Kidney (tissue), 14 donors: ENCODE data around the gene KRT73. TPM values are rescaled to one million over a fixed set of nuclear protein-coding genes. Genes with fewer than 3 reads are reported as not detected.

Source experiments
- DNase-seq, 5 donors: peaks; one replicate each; pipeline ENCODE4 v3.0.0-alpha.2; 2013 to 2020
- FAIRE-seq: peaks from 2 replicates; lab custom pipeline; 2012; peaks lifted over from hg19 to GRCh38; lab: Jason Lieb, UNC
- H3K27ac ChIP-seq, 2 donors: one replicate each; pipeline ENCODE4 v1.7.0; 2013; ENCODE audit warnings: low read depth in 2 of 2, low read length in 2 of 2, inconsistent platforms in 1 of 2
- H3K27me3 ChIP-seq: one replicate; pipeline ENCODE4 v1.7.1; 2013; ENCODE audit warnings: low read length, inconsistent platforms; ENCODE audit not compliant: control insufficient read depth, insufficient read depth
- H3K36me3 ChIP-seq, 3 donors: one replicate each; pipeline versions ENCODE4 v1.7.0 to v1.7.1; 2013; ENCODE audit warnings: low read length in 3 of 3, control low read depth in 1 of 3, inconsistent platforms in 1 of 3; ENCODE audit not compliant: insufficient read depth in 3 of 3, control insufficient read depth in 2 of 3
- H3K4me1 ChIP-seq, 3 donors: one replicate each; pipeline versions ENCODE4 v1.7.0 to v1.7.1; 2013; ENCODE audit warnings: low read length in 3 of 3, inconsistent platforms in 1 of 3, low read depth in 1 of 3; ENCODE audit not compliant: control insufficient read depth in 2 of 3, insufficient read depth in 2 of 3
- H3K4me3 ChIP-seq, 3 donors: one replicate each; pipeline versions ENCODE4 v1.7.0 to v1.8.1; 2013; ENCODE audit warnings: low read length in 3 of 3, control low read depth in 1 of 3, inconsistent platforms in 1 of 3
- H3K9ac ChIP-seq, 3 donors: one replicate each; pipeline versions ENCODE4 v1.7.0 to v1.7.1; 2013; ENCODE audit warnings: low read length in 3 of 3, control low read depth in 1 of 3, inconsistent platforms in 1 of 3
- H3K9me3 ChIP-seq, 3 donors: one replicate each; pipeline versions ENCODE4 v1.7.0 to v1.7.1; 2013; ENCODE audit warnings: low read length in 3 of 3, control low read depth in 1 of 3, inconsistent platforms in 1 of 3; ENCODE audit not compliant: control insufficient read depth in 2 of 3, insufficient read depth in 1 of 3
- intact Hi-C: fragments of 100-400 bp; cut with DNase I; formaldehyde crosslinking; loops from one replicate; pipeline ENCODE4 v1.11.1; 2022
- polyA plus RNA-seq: library from polyadenylated mRNA; stranded (reverse); fragments of 350-450 nt; fragmentation: Illumina TruSeq; extraction: RNeasy Lipid Tissue Mini Kit (QIAGEN cat#74804); gene quantifications from one replicate; pipeline ENCODE4 v1.2.3, GENCODE V29; 2014; ENCODE audit warnings: low read depth, low replicate concordance; ENCODE audit not compliant: insufficient read depth
- total RNA-seq: library from RNA; stranded (reverse); fragmentation: NEBNext Ultra II Directional; extraction: Animal tissue kit (Norgen Biotek cat#: 25700); gene quantifications from one replicate; pipeline ENCODE4 v1.2.1, GENCODE V29; 2021
- TF ChIP-seq, protein P1 (sequence below): IDR thresholded peaks from 3 replicates; pipeline ENCODE4 v1.5.1; 2012; ENCODE audit warnings: mild to moderate bottlenecking, moderate library complexity, borderline replicate concordance; ENCODE audit not compliant: insufficient read depth; ENCODE audit errors: extremely low read depth
- donor health status: control.
- donor health status: control.
- donor health status: control.
- donor health status: control.
- donor health status: control.
- donor health status: DM: yes; HTN: yes; CAD: no.
- donor health status: Normal renal cell carcinoma (clear cell type).

The KRT73 gene
- total and polyA plus RNA-seq, 2 donors from 2014 or later = not detected

DNA sequence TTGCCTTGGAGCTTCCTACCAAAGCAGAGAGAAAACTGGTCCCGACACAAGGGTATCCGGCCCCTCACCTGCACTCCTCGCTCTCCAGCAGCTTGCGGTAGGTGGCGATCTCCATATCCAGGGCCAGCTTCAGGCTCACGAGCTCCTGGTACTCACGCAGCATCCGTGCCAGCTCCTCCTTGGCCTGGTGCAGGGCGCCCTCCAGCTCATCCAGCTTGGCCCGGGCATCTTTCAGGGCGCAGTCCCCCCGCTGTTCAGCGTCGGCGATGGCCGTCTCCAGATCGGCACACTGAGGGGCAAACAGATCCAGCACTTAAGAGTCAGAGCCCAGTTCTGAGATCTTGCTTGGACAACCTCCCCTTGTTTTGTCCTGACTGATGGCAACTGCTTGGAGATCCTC lies 30.8 kb downstream of the KRT73 start:
- FAIRE-seq (no peak), DNase-seq (peak in 1 of 5 donors; percentile 63)
- H3K9ac ChIP-seq = no peak overlapping the region
- H3K27me3 ChIP-seq = no peaks in the 10 kb centered on the region
- no peak overlapping the region for H3K4me3 ChIP-seq
- no peaks in the 10 kb centered on the region for H3K36me3 ChIP-seq
- intact Hi-C loops = no loop called here
- no peaks in the 10 kb centered on the region for H3K9me3 ChIP-seq
- no peaks in the 10 kb centered on the region for H3K4me1 ChIP-seq
- no peak overlapping the region for H3K27ac ChIP-seq
- TF ChIP-seq, protein P1, sequence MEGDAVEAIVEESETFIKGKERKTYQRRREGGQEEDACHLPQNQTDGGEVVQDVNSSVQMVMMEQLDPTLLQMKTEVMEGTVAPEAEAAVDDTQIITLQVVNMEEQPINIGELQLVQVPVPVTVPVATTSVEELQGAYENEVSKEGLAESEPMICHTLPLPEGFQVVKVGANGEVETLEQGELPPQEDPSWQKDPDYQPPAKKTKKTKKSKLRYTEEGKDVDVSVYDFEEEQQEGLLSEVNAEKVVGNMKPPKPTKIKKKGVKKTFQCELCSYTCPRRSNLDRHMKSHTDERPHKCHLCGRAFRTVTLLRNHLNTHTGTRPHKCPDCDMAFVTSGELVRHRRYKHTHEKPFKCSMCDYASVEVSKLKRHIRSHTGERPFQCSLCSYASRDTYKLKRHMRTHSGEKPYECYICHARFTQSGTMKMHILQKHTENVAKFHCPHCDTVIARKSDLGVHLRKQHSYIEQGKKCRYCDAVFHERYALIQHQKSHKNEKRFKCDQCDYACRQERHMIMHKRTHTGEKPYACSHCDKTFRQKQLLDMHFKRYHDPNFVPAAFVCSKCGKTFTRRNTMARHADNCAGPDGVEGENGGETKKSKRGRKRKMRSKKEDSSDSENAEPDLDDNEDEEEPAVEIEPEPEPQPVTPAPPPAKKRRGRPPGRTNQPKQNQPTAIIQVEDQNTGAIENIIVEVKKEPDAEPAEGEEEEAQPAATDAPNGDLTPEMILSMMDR = no peak

DNA sequence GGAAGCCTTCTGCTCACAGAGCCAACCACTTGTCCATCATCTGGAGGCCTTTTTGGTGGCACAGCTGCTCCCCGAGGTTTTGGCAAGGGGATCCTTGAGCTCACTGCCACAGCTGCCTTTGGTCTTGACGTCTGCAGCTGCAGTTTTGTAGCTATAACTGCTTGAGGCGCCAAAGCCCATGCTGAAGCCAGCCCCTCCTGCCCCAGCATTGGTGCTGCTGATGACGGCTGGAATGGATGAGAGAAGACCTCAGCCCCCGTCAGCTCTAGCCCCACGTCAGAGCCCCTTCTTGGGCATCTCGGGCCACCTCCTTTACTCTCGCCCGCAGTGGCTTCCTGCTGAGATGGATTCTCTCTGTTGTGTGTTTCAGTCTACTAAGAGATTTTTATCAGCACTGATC lies 32.4 kb downstream of the KRT73 start:
- DNase-seq (peak in 1 of 5 donors; percentile 51), FAIRE-seq (no peak)
- H3K4me1 ChIP-seq = no peaks in the 10 kb centered on the region
- intact Hi-C loops = no loop called here
- H3K27me3 ChIP-seq = no peaks in the 10 kb centered on the region
- H3K9ac ChIP-seq = no peak overlapping the region
- TF ChIP-seq, protein P1 = no peak
- no peaks in the 10 kb centered on the region for H3K36me3 ChIP-seq
- no peak overlapping the region for H3K27ac ChIP-seq
- no peak overlapping the region for H3K4me3 ChIP-seq
- H3K9me3 ChIP-seq = no peaks in the 10 kb centered on the region

DNA sequence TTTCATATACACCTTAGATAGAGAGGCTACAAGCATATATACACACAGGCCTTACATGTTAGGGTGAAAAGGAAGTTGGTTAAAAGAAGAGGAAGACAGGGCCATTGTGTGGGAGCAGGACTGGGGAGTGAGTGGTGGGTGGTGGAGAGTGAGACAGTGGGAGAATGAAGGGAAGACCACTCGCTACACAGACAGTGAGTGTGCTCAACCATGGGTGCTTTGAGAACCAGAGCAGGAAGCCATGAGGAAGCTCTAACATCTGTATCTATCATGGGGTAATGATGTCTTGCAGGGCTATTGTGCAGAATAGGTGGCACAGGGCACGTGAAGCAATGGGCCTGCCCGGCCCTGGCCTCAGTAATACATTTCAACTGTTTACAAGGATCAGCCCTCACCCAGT lies 33.3 kb downstream of the KRT73 start:
- FAIRE-seq = no peak
- intact Hi-C loops = no loop called here
- Histone ChIP-seq H3K27me3 (no peaks in the 10 kb centered on the region), H3K4me3 (no peak overlapping the region), H3K9me3 (no peaks in the 10 kb centered on the region), H3K27ac (no peak overlapping the region), H3K4me1 (no peaks in the 10 kb centered on the region), H3K36me3 (no peaks in the 10 kb centered on the region), H3K9ac (no peak overlapping the region)
- TF ChIP-seq, protein P1 = no peak
- no peak for DNase-seq

DNA sequence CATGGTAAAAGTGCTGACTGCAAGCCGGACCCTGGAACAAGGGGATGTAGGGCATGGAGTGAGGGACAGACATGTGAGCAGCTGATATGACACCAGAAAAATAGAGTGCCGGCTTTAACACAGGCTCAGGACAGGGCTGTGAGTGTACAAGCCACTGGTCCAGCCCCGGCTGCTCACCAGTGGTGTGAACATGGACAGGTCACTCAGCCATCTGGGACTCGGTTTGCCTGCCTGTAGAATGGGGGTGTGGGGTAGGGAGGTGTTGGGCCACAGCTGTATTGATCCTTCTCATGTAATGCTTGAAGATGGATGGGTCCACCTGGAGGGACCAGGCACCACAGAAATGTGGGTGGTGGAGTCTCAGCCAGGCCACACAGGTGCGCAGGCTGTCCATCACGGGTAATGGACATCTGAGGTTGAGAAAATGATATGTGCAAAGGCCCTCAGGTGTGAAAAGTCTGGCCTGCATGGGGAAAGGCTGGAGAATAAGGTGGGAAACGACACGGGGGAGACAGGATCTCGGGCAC lies 34.1 kb downstream of the KRT73 start:
- no peak overlapping the region for H3K4me3 ChIP-seq
- no peak overlapping the region for H3K27ac ChIP-seq
- H3K36me3 ChIP-seq = no peaks in the 10 kb centered on the region
- intact Hi-C loops = loop anchor here (5.0 kb wide), 1 partner anchor 293 kb away; no protein-coding TSS in a partner anchor
- DNase-seq (peak in 1 of 5 donors; percentile 39), FAIRE-seq (no peak)
- H3K9ac ChIP-seq = no peak overlapping the region
- no peaks in the 10 kb centered on the region for H3K27me3 ChIP-seq
- TF ChIP-seq, protein P1 = no peak
- H3K4me1 ChIP-seq = no peaks in the 10 kb centered on the region
- no peaks in the 10 kb centered on the region for H3K9me3 ChIP-seq
